Spinal cord (tissue), 10 donors: ENCODE results near the gene GRM8. TPM values are rescaled to one million over a fixed set of nuclear protein-coding genes. Genes with fewer than 3 reads are reported as not detected.

Experiments
- DNase-seq, 6 donors: peaks; one replicate each; pipeline versions ENCODE4 v3.0.0 to v3.0.0-alpha.2; 2013 to 2015; ENCODE audit warnings: low spot score in 6 of 6, low read depth in 4 of 6
- H3K27ac ChIP-seq: one replicate; pipeline ENCODE4 v1.5.1; 2013; ENCODE audit warnings: low read depth, low read length, control low read depth
- H3K27me3 ChIP-seq: one replicate; pipeline ENCODE4 v1.6.1; 2013; ENCODE audit warnings: low read length; ENCODE audit not compliant: control insufficient read depth, insufficient read depth
- H3K36me3 ChIP-seq: one replicate; pipeline ENCODE4 v1.6.1; 2013; ENCODE audit warnings: low read length; ENCODE audit not compliant: control insufficient read depth, insufficient read depth
- H3K4me1 ChIP-seq: one replicate; pipeline ENCODE4 v1.6.1; 2013; ENCODE audit warnings: low read length; ENCODE audit not compliant: control insufficient read depth, insufficient read depth
- H3K4me3 ChIP-seq: one replicate; pipeline ENCODE4 v1.5.1; 2013; ENCODE audit warnings: low read depth, low read length, control low read depth
- H3K9me3 ChIP-seq: one replicate; pipeline ENCODE4 v1.6.1; 2013; ENCODE audit warnings: low read length; ENCODE audit not compliant: control insufficient read depth, insufficient read depth
- WGBS: methylation state at CpG from one replicate; pipeline ENCODE4 v1.1.5; 2013; ENCODE audit warnings: missing lambda C conversion rate; ENCODE audit not compliant: insufficient coverage; 5-methylcytosine and 5-hydroxymethylcytosine counted together
- polyA plus RNA-seq, 2 donors: library from polyadenylated mRNA; unstranded; fragments of 120-200 nt; gene quantifications; one replicate each; pipeline ENCODE4 v1.2.1, GENCODE V29; 2013; ENCODE audit not compliant: insufficient read length in 2 of 2
- total RNA-seq, 2 donors: library from RNA; depleted of rRNA in 1 of 2; stranded (reverse); fragments of 120-200 nt in 1 of 2; fragments of >200 nt in 1 of 2; gene quantifications; one replicate each; pipeline versions ENCODE4 v1.2.3 to v1.2.4, GENCODE V29; 2013 to 2014
- donor health status: healthy.

Gene GRM8
- total and polyA plus RNA-seq, 4 donors = 15.6 to 26.1 (median 20.7) TPM

DNA sequence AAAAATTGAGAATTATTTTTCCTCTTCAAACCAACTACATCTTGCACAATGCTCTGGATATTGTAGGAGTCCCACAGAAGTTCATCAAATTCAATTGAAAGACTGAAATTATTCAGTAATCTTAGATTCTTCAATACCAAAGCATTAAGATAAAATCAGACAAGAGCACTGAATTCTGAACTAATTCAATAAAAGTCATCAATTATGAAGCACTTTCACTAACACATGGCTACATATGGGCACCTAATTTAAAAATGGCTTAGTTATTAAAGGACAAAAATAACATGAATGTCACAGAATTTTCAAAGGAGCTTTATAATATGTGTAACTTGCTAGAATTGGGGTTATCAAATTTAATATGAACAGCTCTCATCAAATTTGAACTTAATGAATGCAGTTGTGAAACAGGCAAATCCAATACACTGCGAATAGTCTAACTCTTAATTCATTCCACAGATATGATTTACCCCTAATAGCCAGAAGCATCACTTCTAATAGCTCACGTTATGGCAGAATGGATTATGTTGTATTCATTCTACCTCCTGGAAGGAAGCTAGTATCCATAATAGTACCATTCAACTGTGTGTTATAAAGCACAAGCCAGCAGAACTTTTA is 116.8 kb downstream of the GRM8 start:
- Histone ChIP-seq H3K9me3 (no peaks in the 10 kb centered on the region), H3K27me3 (no peaks in the 10 kb centered on the region), H3K36me3 (no peaks in the 10 kb centered on the region), H3K4me1 (no peaks in the 10 kb centered on the region), H3K4me3 (no peak overlapping the region), H3K27ac (no peak overlapping the region)
- no CpG with 5 or more reads among the region's 2 CpGs for WGBS
- DNase-seq = no peak

- no peaks in the 10 kb centered on the region for H3K27me3 ChIP-seq
- H3K4me3 ChIP-seq = no peak overlapping the region
- DNase-seq = no peak
- no peaks in the 10 kb centered on the region for H3K36me3 ChIP-seq
- no peaks in the 10 kb centered on the region for H3K4me1 ChIP-seq
- no peaks in the 10 kb centered on the region for H3K9me3 ChIP-seq
- H3K27ac ChIP-seq = no peak overlapping the region
- WGBS = no CpG with 5 or more reads among the region's 4 CpGs
Observed at GRCh38 chr7:127123220-127123619, 129.5 kb downstream of the GRM8 start.

DNA sequence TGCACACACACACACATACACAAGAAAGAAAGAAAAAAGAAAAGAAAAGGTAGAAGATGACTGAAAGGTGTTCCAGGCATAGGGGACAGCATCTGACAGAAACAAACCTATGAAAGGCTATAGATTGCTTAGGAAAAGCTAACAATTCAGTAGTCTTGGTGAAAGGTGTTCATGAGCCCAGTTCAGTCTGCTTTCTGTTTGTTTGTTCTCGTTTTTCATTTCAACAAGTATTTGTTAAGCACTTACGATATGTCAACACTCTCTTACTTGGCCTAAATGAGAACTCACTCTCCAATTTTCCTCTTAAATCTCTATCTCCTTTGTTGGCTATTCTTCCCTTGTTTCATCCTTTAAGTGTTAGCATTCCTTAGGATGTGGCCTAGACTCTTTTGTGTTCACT is 133.2 kb downstream of the GRM8 start:
- Histone ChIP-seq H3K4me3 (no peak overlapping the region), H3K9me3 (no peaks in the 10 kb centered on the region), H3K4me1 (no peaks in the 10 kb centered on the region), H3K27me3 (no peaks in the 10 kb centered on the region), H3K36me3 (no peaks in the 10 kb centered on the region), H3K27ac (no peak overlapping the region)
- no peak for DNase-seq
- WGBS = 100% methylated on average over 1 of the region's 2 CpGs

- 38% methylated on average over 2 of the region's 3 CpGs for WGBS
- no peak overlapping the region for H3K27ac ChIP-seq
Observed at GRCh38 chr7:127114742-127115265, 137.9 kb downstream of the GRM8 start.

DNA sequence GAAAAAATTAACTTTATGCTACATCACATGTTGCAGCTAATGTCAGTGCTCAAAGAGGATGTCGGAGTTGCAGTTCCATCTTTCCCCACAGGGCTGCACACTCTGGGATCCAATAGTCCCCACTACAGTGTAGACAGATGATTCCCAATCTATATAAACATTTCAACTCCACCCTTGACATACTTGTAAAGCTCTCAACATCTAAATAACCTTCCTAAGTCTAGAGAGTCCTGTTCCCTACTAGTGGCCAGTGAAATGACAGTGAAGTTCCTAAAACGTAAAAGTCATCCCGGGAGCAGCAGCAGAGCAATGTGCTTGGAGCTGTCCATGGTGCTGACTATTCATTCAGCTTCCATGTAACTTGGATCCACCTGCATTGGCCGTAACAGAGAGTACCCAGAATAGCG is 145.1 kb downstream of the GRM8 start:
- peak; percentile 17 to 80 (median 50) for DNase-seq
- no peak overlapping the region for H3K27ac ChIP-seq
- H3K4me1 ChIP-seq = no peaks in the 10 kb centered on the region
- H3K36me3 ChIP-seq = no peaks in the 10 kb centered on the region
- no peak overlapping the region for H3K4me3 ChIP-seq
- H3K9me3 ChIP-seq = no peaks in the 10 kb centered on the region
- 40% methylated on average over 3 of the region's 5 CpGs for WGBS
- no peaks in the 10 kb centered on the region for H3K27me3 ChIP-seq

More at GRCh38 chr7:127114742-127115265, 137.9 kb downstream of the GRM8 start:
- H3K27me3 ChIP-seq = no peaks in the 10 kb centered on the region
- DNase-seq = no peak
- no peaks in the 10 kb centered on the region for H3K9me3 ChIP-seq
- H3K4me3 ChIP-seq = no peak overlapping the region
- H3K36me3 ChIP-seq = no peaks in the 10 kb centered on the region
- no peaks in the 10 kb centered on the region for H3K4me1 ChIP-seq

- Histone ChIP-seq H3K4me1 (no peaks in the 10 kb centered on the region), H3K4me3 (no peak overlapping the region), H3K9me3 (no peaks in the 10 kb centered on the region), H3K27me3 (no peaks in the 10 kb centered on the region), H3K36me3 (no peaks in the 10 kb centered on the region), H3K27ac (no peak overlapping the region)
- DNase-seq = peak in 1 of 6 donors; percentile 39
- 94% methylated on average over 2 of the region's 4 CpGs for WGBS
Observed at GRCh38 chr7:127093340-127093739, 159.4 kb downstream of the GRM8 start.

- H3K27ac ChIP-seq = no peak overlapping the region
- H3K4me1 ChIP-seq = no peaks in the 10 kb centered on the region
- no peaks in the 10 kb centered on the region for H3K9me3 ChIP-seq
- no peak for DNase-seq
- 100% methylated on average over 3 of the region's 18 CpGs for WGBS
- H3K36me3 ChIP-seq = no peaks in the 10 kb centered on the region
- H3K4me3 ChIP-seq = no peak overlapping the region
- no peaks in the 10 kb centered on the region for H3K27me3 ChIP-seq
Observed at GRCh38 chr7:127091620-127092019, 161.1 kb downstream of the GRM8 start.

DNA sequence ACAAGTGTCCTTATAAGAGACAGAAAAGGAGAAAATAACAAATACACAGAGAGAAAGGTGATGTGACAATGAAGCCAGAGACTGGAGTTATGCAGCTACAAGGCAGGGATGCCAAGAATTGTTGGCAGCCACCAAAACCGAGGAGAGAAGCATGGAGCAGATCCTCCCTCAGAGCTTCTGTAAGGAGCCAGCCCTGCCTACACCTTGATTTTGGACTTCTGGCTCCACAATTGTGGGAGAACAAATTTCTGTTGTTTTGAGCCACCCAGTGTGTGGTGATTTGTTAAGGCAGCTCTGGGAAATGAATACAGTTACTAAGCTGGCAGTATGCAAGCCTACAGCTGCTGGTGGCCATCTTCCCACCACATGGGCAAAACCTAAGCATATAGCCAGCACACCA is 163.6 kb downstream of the GRM8 start:
- Histone ChIP-seq H3K4me3 (no peak overlapping the region), H3K27me3 (no peaks in the 10 kb centered on the region), H3K9me3 (no peaks in the 10 kb centered on the region), H3K27ac (no peak overlapping the region), H3K4me1 (no peaks in the 10 kb centered on the region), H3K36me3 (no peaks in the 10 kb centered on the region)
- DNase-seq = no peak
- 91% methylated on average over 1 of the region's 1 CpG for WGBS

DNA sequence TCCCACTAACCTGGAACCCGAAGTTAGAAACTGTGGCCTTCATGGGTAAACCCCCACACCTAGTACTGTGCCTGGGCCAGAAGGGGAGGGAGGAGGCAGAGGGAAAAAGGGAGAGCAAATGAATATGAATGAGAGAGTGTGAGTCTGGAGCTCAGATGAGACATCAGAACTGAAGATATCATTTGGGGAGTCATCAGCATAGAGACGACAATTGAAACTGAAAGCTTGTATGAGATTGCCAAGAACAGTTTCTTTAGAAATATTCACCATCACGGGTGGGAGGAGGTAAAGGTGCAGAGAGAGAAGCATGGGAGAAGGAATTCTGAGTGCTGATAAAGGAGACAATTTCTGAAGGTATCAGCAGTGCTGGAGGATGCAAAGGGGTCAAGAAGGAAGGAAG is 171.2 kb downstream of the GRM8 start:
- no peak overlapping the region for H3K4me3 ChIP-seq
- no peak overlapping the region for H3K27ac ChIP-seq
- no peaks in the 10 kb centered on the region for H3K4me1 ChIP-seq
- DNase-seq = no peak
- no peaks in the 10 kb centered on the region for H3K9me3 ChIP-seq
- H3K36me3 ChIP-seq = no peaks in the 10 kb centered on the region
- WGBS = 90% methylated on average over 2 of the region's 3 CpGs
- no peaks in the 10 kb centered on the region for H3K27me3 ChIP-seq

DNA sequence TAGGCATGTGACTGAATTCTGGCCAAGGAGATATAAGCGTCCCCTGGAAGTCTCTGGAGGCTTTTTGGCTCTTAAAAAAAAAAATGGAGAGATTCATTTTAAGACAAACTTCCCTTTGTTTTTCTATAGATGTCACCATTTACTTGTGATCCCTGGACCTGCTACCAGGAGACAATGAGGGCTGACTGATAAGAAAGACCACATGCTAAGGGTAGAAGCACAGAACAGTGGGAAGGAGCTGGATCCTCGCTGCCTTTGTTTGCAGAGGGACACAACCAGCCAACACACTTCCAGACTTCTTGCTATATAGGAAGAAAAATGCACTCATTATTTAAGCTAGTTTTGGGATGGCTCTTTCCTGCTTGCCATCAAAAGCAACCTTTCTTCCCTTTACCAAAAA is 172.2 kb downstream of the GRM8 start:
- Histone ChIP-seq H3K36me3 (no peaks in the 10 kb centered on the region), H3K4me1 (no peaks in the 10 kb centered on the region), H3K9me3 (no peaks in the 10 kb centered on the region), H3K4me3 (no peak overlapping the region), H3K27ac (no peak overlapping the region), H3K27me3 (no peaks in the 10 kb centered on the region)
- DNase-seq = no peak
- no CpG with 5 or more reads among the region's 2 CpGs for WGBS
